ENCODE results near the gene SPDEF.

Gene SPDEF

GRCh38 chr6:34580707-34581560 lies 24.8 kb upstream of the SPDEF start:
- DNase-seq (ENCODE audit: low spot score), result no peak
- Histone ChIP-seq H3K27me3 (ENCODE audit: insufficient read depth, poor library complexity, severe bottlenecking) (no peaks in the 10 kb centered on the region), H3K9me3 (ENCODE audit: severe bottlenecking) (no peaks in the 10 kb centered on the region)

GRCh38 chr6:34578445-34579262 lies 22.5 kb upstream of the SPDEF start:
- no peak overlapping the region for H3K27ac ChIP-seq (ENCODE audit: poor library complexity, severe bottlenecking)
- no peaks in the 10 kb centered on the region for H3K9me3 ChIP-seq (ENCODE audit: severe bottlenecking)
- DNase-seq (ENCODE audit: low spot score) (no peak), ATAC-seq (ENCODE audit: low read depth) (no peak)
- H3K27me3 ChIP-seq (ENCODE audit: insufficient read depth, poor library complexity, severe bottlenecking), result no peaks in the 10 kb centered on the region
- TF ChIP-seq, protein P1, sequence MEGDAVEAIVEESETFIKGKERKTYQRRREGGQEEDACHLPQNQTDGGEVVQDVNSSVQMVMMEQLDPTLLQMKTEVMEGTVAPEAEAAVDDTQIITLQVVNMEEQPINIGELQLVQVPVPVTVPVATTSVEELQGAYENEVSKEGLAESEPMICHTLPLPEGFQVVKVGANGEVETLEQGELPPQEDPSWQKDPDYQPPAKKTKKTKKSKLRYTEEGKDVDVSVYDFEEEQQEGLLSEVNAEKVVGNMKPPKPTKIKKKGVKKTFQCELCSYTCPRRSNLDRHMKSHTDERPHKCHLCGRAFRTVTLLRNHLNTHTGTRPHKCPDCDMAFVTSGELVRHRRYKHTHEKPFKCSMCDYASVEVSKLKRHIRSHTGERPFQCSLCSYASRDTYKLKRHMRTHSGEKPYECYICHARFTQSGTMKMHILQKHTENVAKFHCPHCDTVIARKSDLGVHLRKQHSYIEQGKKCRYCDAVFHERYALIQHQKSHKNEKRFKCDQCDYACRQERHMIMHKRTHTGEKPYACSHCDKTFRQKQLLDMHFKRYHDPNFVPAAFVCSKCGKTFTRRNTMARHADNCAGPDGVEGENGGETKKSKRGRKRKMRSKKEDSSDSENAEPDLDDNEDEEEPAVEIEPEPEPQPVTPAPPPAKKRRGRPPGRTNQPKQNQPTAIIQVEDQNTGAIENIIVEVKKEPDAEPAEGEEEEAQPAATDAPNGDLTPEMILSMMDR (IDR thresholded peaks at IDR 0.05; ENCODE audit: poor library complexity, severe bottlenecking), result no peak
- no peak overlapping the region for H3K4me3 ChIP-seq (ENCODE audit: severe bottlenecking)
- H3K4me1 ChIP-seq (ENCODE audit: insufficient read depth, poor library complexity, severe bottlenecking), result no peaks in the 10 kb centered on the region
- no peaks in the 10 kb centered on the region for H3K36me3 ChIP-seq (ENCODE audit: low read depth)

More at GRCh38 chr6:34580707-34581560, 24.8 kb upstream of the SPDEF start:
- TF ChIP-seq, protein P1 (IDR thresholded peaks at IDR 0.05; ENCODE audit: poor library complexity, severe bottlenecking), result no peak
- no peak overlapping the region for H3K4me3 ChIP-seq (ENCODE audit: severe bottlenecking)
- no peaks in the 10 kb centered on the region for H3K36me3 ChIP-seq (ENCODE audit: low read depth)
- no peak overlapping the region for H3K27ac ChIP-seq (ENCODE audit: poor library complexity, severe bottlenecking)
- no peak; the same call in 2 of the 3 replicates for ATAC-seq (ENCODE audit: low read depth)
- peaks cover 4% of the 10 kb centered on the region for H3K4me1 ChIP-seq (ENCODE audit: insufficient read depth, poor library complexity, severe bottlenecking)

- ATAC-seq (ENCODE audit: low read depth) (no peak), DNase-seq (ENCODE audit: low spot score) (no peak)
- Histone ChIP-seq H3K9me3 (ENCODE audit: severe bottlenecking) (no peaks in the 10 kb centered on the region), H3K4me1 (ENCODE audit: insufficient read depth, poor library complexity, severe bottlenecking) (no peaks in the 10 kb centered on the region), H3K27ac (ENCODE audit: poor library complexity, severe bottlenecking) (no peak overlapping the region), H3K36me3 (ENCODE audit: low read depth) (no peaks in the 10 kb centered on the region), H3K4me3 (ENCODE audit: severe bottlenecking) (no peak overlapping the region), H3K27me3 (ENCODE audit: insufficient read depth, poor library complexity, severe bottlenecking) (no peaks in the 10 kb centered on the region)
- TF ChIP-seq, protein P1 (IDR thresholded peaks at IDR 0.05; ENCODE audit: poor library complexity, severe bottlenecking), result no peak
Measured at GRCh38 chr6:34576286-34576955, 20.3 kb upstream of the SPDEF start.

DNA sequence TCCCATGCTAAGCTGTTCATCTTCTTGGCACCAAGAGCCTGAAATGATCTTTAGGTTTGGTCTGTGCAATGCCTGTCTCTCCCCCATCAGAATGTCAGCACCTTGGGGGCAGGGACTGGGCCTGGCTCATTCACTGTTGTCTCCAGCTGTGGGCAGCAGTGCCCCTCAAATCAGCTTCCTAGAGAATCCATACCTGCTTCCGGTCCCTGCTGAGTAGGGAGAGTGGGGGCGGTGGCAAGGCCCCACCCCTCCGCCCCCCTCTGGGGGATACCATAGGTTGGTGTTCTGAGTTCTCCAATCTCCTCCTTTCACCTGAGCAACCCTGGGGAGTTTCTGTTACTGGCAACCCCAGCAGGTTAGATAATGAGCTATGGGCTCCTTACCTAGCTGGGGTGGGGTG lies 19.2 kb upstream of the SPDEF start:
- Histone ChIP-seq H3K36me3 (ENCODE audit: low read depth) (no peaks in the 10 kb centered on the region), H3K9me3 (ENCODE audit: severe bottlenecking) (no peaks in the 10 kb centered on the region), H3K27ac (ENCODE audit: poor library complexity, severe bottlenecking) (no peak overlapping the region), H3K27me3 (ENCODE audit: insufficient read depth, poor library complexity, severe bottlenecking) (no peaks in the 10 kb centered on the region), H3K4me1 (ENCODE audit: insufficient read depth, poor library complexity, severe bottlenecking) (no peaks in the 10 kb centered on the region), H3K4me3 (ENCODE audit: severe bottlenecking) (no peak overlapping the region)
- DNase-seq (ENCODE audit: low spot score), result no peak
- TF ChIP-seq, protein P1 (IDR thresholded peaks at IDR 0.05; ENCODE audit: poor library complexity, severe bottlenecking), result no peak
- ATAC-seq (ENCODE audit: low read depth), result peak; percentile 22; the same call in 1 of the 3 replicates
